DOHH2 (cell line): Measurements from ENCODE around the gene GANAB.

ENCODE experiments used
- H3F3A ChIP-seq: fragments of 200-600 bp; sonication (generic), shearing (Covaris generic); 2 replicates; pipeline ENCODE4 v1.6.0; 2016; ENCODE audit warnings: antibody characterized with exemption, mild to moderate bottlenecking; ENCODE audit not compliant: control insufficient read depth, insufficient read depth
- H3K27ac ChIP-seq: fragments of 200-600 bp; sonication (generic); 2 replicates; pipeline ENCODE4 v1.5.1; 2014; ENCODE audit warnings: low read depth, mild to moderate bottlenecking, low read length, moderate library complexity
- H3K27me3 ChIP-seq: fragments of 200-600 bp; sonication (generic); 2 replicates; pipeline ENCODE4 v1.6.1; 2014; ENCODE audit warnings: mild to moderate bottlenecking, low read length, mixed read lengths; ENCODE audit not compliant: control insufficient read depth
- H3K36me3 ChIP-seq: fragments of 200-600 bp; sonication (generic); 2 replicates; pipeline ENCODE4 v1.6.1; 2014; ENCODE audit warnings: mild to moderate bottlenecking, low read length, moderate library complexity, mixed read lengths; ENCODE audit not compliant: control insufficient read depth
- H3K4me1 ChIP-seq: fragments of 200-600 bp; sonication (generic); 2 replicates; pipeline ENCODE4 v1.6.1; 2014; ENCODE audit warnings: mild to moderate bottlenecking, low read length, mixed read lengths; ENCODE audit not compliant: control insufficient read depth
- H3K4me2 ChIP-seq: fragments of 200-600 bp; sonication (generic); 2 replicates; pipeline ENCODE4 v1.6.0; 2014; ENCODE audit warnings: mild to moderate bottlenecking, low read length, moderate library complexity
- H3K4me3 ChIP-seq: fragments of 200-600 bp; sonication (generic); 2 replicates; pipeline ENCODE4 v1.5.1; 2014; ENCODE audit warnings: mild to moderate bottlenecking, low read length, mixed read lengths
- H3K79me2 ChIP-seq: fragments of 200-600 bp; sonication (generic); 2 replicates; pipeline ENCODE4 v1.6.1; 2014; ENCODE audit warnings: mild to moderate bottlenecking, low read length, mixed read lengths; ENCODE audit not compliant: control insufficient read depth
- H3K9me2 ChIP-seq: fragments of 200-600 bp; sonication (generic); replicated peaks from 2 replicates; pipeline ENCODE4 v1.6.1; 2014; ENCODE audit warnings: mild to moderate bottlenecking, low read length, mixed read lengths; ENCODE audit not compliant: control insufficient read depth
- H3K9me3 ChIP-seq: fragments of 200-600 bp; sonication (generic); 2 replicates; pipeline ENCODE4 v1.6.1; 2014; ENCODE audit warnings: antibody characterized with exemption, low read length, mixed read lengths; ENCODE audit not compliant: control insufficient read depth, insufficient read depth
- H4K20me1 ChIP-seq: fragments of 200-600 bp; sonication (generic); 2 replicates; pipeline ENCODE4 v1.6.0; 2014; ENCODE audit warnings: low read depth, mild to moderate bottlenecking, antibody characterized with exemption, low read length, moderate library complexity; ENCODE audit not compliant: control insufficient read depth, insufficient read depth
- CTCF ChIP-seq: fragments of 200-600 bp; sonication (generic); IDR thresholded peaks from one replicate; pipeline ENCODE4 v1.5.1; 2014; ENCODE audit warnings: antibody characterized with exemption, mild to moderate bottlenecking, low read depth, low read length; ENCODE audit not compliant: poor library complexity, severe bottlenecking
- EZH2phosphoT487 ChIP-seq: fragments of 200-600 bp; sonication (generic); IDR thresholded peaks from 2 replicates; pipeline ENCODE4 v1.6.1; 2017; ENCODE audit warnings: borderline replicate concordance, mild to moderate bottlenecking, antibody characterized with exemption, low read length, moderate library complexity, mixed read lengths

Gene GANAB

GRCh38 chr11:62577046-62577714, 69.2 kb downstream of the GANAB start:
- Histone ChIP-seq H3K27me3 (no peaks in the 10 kb centered on the region), H4K20me1 (peaks cover 1% of the 10 kb centered on the region; the same call in 1 of the 2 replicates), H3K4me1 (peaks cover 21% of the 10 kb centered on the region), H3K4me2 (no peak overlapping the region), H3K27ac (no peak overlapping the region), H3K9me3 (no peaks in the 10 kb centered on the region), H3K79me2 (peaks cover 37% of the 10 kb centered on the region), H3K4me3 (no peak overlapping the region), H3K36me3 (peaks cover 82% of the 10 kb centered on the region), H3K9me2 (no peaks in the 10 kb centered on the region), H3F3A (peaks cover 9% of the 10 kb centered on the region)
- TF ChIP-seq CTCF (no peak), EZH2phosphoT487 (no peak)

- Histone ChIP-seq H3F3A (peaks cover 9% of the 10 kb centered on the region), H3K9me3 (no peaks in the 10 kb centered on the region), H4K20me1 (peaks cover 4% of the 10 kb centered on the region; the same call in 1 of the 2 replicates), H3K79me2 (peaks cover 49% of the 10 kb centered on the region), H3K4me1 (peaks cover 34% of the 10 kb centered on the region), H3K27me3 (no peaks in the 10 kb centered on the region), H3K4me2 (peak overlapping the region; percentile 81), H3K36me3 (peaks cover 84% of the 10 kb centered on the region), H3K27ac (no peak overlapping the region), H3K9me2 (no peaks in the 10 kb centered on the region), H3K4me3 (peak overlapping the region; percentile 93)
- TF ChIP-seq EZH2phosphoT487 (no peak), CTCF (no peak)
Observed at GRCh38 chr11:62575837-62576236, 70.6 kb downstream of the GANAB start.

GRCh38 chr11:62575156-62575555, 71.3 kb downstream of the GANAB start:
- peak overlapping the region; percentile 65 for H3K27ac ChIP-seq
- peaks cover 9% of the 10 kb centered on the region for H3F3A ChIP-seq
- H3K4me2 ChIP-seq = peak overlapping the region; percentile 81
- no peaks in the 10 kb centered on the region for H3K9me3 ChIP-seq
- H3K27me3 ChIP-seq = no peaks in the 10 kb centered on the region
- H3K9me2 ChIP-seq = no peaks in the 10 kb centered on the region
- peaks cover 4% of the 10 kb centered on the region; the same call in 1 of the 2 replicates for H4K20me1 ChIP-seq
- TF ChIP-seq EZH2phosphoT487 = no peak
- no peak for TF ChIP-seq CTCF
- peak overlapping the region; percentile 93 for H3K4me3 ChIP-seq
- peaks cover 56% of the 10 kb centered on the region for H3K79me2 ChIP-seq
- peaks cover 41% of the 10 kb centered on the region for H3K4me1 ChIP-seq
- peaks cover 89% of the 10 kb centered on the region for H3K36me3 ChIP-seq
